MM.1S (cell line): ENCODE data around the gene RAB37.

Experiments
- EZH2 ChIP-seq: fragments of 300-600 bp; sonication (generic); optimal IDR thresholded peaks from 2 replicates; pipeline ENCODE3; 2017; ENCODE audit warnings: low read depth, mild to moderate bottlenecking, antibody characterized with exemption, low read length, mixed read lengths
- EZH2phosphoT487 ChIP-seq: fragments of 300-600 bp; sonication (generic); IDR thresholded peaks from 2 replicates; pipeline ENCODE4 v1.6.1; 2018; ENCODE audit warnings: antibody characterized with exemption, low read length
- TF ChIP-seq, protein P1 (sequence below): fragments of 300-600 bp; sonication (generic); IDR thresholded peaks from 2 replicates; pipeline ENCODE4 v1.5.1; 2016; ENCODE audit warnings: antibody characterized with exemption, low read length, mixed read lengths

DNA sequence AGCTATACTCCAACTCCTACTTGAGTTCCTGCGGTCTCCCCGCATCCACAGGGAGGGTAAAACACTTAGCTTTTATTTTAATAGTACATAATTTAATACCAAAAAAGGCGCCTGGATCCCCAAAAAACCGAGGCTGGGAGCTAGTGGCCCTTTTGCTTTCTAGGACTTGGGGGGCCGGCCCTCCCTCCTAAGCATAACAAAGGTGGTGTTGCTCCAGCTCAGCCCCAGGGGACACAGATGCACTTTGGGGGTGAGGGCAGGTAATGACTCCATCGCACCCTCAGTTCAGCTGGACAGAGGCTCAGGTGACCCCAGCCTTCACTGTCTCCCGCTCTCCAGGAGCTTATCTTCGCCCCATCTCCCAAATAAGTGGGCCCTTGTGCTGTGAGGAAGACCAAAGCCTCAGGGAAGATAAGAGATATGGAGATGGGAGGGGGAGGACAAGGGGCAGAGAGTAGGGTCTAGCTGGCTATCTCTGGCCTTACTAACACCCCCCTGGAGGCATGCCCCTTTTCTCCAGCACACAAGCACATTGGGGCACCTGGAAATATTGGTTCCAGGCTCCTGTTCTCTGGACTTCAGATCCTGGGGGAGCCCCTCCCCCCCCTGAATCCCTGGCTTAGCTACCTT, 8.6 kb downstream of the RAB37 start:
- TF ChIP-seq, protein P1, sequence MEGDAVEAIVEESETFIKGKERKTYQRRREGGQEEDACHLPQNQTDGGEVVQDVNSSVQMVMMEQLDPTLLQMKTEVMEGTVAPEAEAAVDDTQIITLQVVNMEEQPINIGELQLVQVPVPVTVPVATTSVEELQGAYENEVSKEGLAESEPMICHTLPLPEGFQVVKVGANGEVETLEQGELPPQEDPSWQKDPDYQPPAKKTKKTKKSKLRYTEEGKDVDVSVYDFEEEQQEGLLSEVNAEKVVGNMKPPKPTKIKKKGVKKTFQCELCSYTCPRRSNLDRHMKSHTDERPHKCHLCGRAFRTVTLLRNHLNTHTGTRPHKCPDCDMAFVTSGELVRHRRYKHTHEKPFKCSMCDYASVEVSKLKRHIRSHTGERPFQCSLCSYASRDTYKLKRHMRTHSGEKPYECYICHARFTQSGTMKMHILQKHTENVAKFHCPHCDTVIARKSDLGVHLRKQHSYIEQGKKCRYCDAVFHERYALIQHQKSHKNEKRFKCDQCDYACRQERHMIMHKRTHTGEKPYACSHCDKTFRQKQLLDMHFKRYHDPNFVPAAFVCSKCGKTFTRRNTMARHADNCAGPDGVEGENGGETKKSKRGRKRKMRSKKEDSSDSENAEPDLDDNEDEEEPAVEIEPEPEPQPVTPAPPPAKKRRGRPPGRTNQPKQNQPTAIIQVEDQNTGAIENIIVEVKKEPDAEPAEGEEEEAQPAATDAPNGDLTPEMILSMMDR = no peak
- TF ChIP-seq EZH2 (no peak), EZH2phosphoT487 (no peak)
